GM21360 (cell line): ENCODE data around the gene PARD3.

Experiments used
- ATAC-seq: cut with Tn5 transposase; IDR thresholded peaks from one replicate; pipeline ENCODE4 v1.9.1; 2021; ENCODE audit warnings: mild to moderate bottlenecking, moderate library complexity; ENCODE audit not compliant: unreplicated experiment

PARD3 gene

DNA sequence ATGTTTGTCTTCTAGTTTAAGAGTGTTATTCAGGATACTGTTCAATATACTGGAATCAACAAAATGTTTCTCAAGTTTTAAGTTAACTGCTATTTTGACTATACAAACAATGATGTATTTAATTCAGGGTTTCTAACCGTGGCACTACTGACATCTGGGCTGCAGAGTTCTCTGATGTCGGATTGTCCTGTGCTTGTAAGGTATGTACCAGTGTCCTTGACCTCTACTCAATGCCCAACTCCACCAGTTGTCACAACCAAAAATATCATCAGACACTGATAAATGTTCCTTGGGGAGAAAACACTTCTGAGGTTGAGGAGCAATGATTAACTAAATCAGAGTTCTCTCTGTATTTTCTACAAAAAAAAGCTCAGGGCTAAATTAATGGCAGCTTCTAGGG lies 301.5 kb downstream of the PARD3 start:
- ATAC-seq = no peak

DNA sequence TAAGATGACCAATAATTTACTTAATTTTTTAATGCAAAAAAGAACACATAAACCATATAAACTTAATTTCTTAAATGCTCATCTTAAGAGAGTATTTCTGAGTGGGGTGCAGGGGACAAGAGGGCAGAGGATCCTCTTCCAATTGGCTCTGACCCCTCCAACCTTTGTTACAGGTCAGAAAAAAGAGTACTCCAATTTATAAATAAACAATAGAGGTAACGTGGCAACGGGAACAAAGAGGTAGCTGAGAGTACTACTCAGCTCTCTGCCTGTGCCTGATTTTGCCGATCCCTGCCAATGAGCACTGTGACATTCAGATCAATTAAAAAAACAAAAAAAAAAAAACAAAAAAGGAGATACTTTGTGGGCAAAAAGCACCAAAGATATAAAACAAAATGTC lies 307.9 kb downstream of the PARD3 start:
- no peak for ATAC-seq

DNA sequence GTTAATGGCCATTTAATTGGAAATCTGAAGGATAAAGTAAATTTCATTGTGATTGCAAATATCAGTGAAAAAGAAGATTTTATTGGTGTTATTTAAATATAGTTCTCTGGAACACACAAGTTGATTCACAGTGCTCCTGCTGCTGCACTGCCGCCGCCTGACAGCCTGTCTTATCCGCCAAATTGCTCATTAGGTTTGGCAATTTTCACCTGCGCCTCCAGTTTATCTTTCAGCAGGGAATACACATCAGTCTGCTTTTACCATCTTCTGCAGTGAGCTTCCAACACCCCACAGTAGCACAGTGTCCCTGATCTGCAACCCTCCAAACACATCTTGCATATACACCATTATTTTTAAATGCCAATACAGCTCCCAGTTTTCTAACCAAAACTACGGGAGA lies 308.3 kb downstream of the PARD3 start:
- no peak for ATAC-seq

DNA sequence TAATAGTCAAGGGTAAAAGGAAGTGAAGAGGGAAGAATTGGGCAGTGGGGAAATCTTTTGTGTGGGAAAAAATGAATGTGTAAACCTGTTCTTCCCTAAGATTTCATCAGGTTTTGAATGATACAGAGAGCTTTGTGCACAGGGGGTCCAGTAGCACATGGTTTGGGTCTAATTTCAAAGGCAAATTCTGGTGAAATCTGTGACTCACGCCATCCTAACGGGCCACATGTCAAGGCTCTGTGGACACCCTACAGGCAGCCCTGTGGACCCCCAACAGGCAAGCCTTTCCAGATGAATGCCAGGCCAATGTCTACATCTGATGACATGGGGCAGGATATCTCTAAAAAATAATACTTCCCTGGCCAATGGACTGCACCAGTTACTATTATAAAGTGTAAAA lies 309.8 kb downstream of the PARD3 start:
- no peak for ATAC-seq

DNA sequence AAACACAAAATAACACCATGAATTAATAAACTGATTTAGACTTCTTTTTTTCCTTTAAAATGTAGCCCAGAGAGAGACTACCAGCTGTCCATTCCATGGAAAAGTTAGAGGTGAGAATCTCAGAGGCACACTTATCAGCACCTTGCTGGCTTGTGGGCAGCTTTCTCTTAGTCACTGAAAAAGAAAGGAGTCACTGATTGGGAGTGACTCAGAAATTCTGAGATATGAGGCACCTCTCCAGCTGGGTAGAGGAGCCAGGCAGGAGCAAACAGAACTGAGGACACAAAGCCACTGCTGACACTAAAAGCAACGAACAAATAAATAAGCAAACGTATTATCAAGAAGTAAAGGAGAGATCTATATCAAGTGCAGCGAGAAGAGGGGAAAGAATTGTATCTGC lies 310.6 kb downstream of the PARD3 start:
- ATAC-seq = no peak

DNA sequence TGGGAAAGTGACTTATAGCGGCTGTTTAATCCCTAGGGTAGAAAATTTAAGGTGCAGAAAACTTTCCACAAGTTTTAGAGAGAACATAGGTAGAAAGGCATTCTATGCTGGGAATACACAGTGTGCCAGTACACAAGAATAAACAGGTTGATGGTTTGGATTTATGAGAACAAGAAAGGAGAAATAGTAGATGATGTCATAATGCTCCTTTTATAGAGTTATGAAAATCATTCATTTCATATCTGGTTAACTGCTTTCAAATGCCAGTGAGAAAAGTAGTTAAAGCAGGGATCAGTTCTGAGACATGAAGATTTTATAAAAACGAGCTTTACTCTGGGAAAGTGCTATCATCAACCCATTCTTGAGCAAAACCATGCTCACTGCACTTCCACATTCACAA lies 311.4 kb downstream of the PARD3 start:
- no peak for ATAC-seq

DNA sequence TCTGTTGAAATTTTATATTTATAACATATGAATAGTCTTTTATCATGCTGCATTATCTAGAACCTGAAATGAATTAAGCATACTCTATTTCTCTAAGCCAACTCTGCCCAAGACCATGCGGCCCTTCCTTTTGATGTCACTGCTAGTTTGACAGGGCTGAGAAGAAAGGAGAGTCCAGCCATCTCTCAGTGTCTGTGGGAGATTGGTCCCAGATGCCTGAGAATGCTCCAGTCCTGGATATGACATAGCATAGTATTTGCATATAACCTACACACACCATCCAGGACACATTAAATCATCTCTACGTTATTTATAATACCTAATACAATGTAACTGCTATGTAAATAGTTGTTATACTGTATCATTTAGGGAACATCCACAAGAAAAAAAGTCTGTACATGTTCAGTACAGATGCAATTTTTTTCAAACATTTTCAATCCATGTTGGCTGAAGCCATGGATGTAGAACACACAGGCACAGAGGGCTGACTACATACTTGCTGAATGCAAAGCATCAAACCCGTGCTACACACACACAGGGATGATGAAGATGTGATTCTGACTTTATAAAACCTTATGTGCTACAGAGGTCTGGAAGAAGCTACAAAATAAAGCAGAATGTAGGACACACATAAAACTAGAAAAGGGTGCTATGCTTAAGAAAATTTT lies 315.4 kb downstream of the PARD3 start:
- ATAC-seq = no peak

DNA sequence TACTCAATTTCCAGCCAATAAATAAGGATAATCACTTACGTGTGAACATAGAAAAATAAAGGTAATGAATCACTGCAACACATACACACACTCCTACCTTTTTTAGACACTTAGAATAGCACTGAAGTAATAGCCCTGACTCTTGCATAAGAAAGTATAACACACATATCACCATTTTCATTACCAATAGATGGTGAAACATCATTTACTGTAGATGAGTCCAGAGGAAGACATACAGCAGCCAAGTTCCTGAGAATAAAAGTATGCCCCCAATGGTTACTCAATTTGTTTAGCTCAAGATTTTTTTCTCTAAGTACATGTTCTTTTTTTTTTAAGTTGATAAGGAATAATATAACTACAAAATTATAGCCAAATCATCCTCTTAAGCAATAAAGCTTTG lies 316.3 kb downstream of the PARD3 start:
- ATAC-seq = no peak

DNA sequence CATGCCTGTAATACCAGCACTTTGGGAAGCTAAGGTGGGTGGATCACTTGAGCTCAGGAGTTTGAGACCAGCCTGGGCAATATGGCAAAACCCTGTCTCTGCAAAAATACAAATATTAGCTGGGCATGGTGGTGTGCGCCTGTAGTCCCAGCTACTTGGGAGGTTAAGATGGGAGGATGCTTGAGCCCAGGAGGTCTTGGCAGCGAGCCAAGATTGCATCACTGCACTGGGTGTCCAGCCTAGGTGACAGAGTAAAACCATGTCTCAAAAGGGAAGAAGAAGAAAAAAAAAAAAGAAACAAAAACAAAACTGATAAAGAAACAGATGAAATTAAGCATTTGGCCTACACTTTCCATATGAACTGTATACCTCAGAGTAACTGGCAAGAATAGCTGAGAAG lies 319.2 kb downstream of the PARD3 start:
- no peak for ATAC-seq

DNA sequence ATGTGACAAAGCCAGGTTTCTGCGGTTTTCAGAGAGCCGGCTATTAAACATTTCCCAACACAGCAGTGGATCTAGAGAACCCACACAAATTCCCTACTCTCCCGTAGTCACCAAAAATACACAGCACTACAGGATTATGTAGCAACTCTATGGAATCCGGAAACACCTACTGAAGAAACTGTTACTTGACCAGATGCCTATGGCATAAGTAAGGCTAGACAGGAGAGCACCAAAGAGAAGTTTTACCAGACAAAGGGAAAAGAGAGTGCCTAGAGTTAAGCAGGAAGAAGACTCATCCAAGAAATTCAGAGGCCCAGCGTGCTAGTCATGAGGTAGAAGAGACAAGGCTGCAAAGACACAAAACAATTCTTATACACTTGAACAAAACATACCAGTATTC lies 321.1 kb downstream of the PARD3 start:
- no peak for ATAC-seq

DNA sequence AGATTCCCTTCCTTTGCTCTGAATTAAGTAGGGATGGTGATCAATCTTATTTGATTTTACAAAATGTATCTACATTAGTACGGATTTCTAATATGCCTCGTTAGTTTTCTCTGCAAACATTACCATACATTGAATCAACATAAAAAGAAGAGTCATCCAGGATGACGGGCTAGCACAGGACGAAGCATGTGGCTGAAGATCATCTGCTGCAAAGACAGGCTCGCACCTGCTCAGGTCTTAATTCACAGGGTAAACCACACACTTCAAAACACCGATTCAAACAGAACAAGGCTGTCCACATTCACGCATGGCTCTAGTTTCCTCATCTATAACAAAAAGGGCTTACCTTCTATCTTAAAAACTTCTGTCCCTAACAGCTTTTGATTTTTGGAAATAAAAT lies 323.0 kb downstream of the PARD3 start:
- no peak for ATAC-seq

DNA sequence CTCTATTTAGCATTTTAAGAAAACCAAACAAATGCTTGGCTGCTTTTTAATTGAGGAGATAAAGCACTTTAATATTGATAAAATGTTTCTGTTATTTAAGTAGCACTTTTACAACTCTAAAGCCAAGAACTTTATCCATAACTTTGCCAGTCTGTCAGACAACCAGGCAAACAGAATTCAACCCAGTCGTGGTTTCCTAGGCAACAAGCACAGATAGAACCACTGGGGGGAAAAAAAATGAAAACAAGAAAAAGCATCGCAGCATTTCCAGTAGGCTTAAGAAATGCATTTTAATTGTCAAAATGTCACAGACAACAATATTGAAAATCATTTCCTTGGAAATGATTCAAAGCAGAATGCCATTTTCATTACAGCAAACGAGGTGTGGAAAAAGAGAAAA lies 323.4 kb downstream of the PARD3 start:
- ATAC-seq = no peak

DNA sequence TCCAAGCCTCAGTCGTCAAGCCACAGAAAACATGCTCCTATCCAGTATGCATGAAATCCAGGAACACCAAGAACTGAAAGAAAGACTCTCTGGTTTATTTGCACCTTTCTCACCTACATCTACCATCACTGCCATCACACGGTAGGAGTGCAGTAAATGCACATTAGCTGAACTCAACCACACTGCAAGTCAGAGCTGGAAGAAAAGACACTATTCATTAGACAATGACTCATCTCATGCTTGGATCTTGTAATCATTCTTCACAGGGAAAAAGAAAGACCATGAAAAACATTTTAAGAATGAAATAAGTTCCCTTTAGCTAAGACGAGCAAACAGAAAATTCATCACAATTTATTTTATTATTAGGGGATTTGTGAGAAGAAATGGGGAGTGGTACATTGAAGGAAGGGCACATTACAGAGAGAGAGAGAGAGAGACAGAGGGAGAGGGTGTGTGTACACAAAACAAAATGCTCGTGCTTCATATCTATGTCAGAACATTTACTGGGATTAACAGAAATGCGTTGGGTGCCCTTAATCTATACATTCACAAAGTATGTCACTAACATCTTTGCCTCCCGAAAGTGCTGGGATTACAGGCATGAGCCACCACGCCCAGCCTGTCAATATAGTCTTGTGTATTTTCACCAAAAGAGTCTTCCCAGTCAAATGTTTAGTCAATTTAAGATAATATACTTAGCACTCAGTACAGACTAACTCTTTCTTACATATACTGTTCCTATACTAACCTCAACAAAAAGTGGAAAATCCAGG lies 324.9 kb downstream of the PARD3 start:
- no peak for ATAC-seq

DNA sequence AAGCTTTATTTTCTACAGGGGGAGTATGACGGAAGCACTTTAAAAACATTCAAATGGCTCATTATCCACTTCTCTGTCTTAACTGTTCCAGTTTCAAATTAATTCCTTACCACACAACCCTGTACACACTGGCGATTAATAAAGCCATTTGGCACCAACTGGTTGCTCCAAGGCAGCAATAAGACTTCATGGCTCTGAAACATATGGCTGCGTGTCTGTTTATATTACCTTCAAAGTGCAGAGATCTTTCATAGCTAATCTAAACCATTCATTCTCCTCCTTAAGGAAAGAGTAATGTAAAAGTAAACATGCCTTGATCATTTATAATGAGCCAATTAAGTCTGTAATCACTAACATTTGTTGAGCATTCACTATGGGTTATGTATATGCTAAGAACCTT lies 325.7 kb downstream of the PARD3 start:
- ATAC-seq = no peak

DNA sequence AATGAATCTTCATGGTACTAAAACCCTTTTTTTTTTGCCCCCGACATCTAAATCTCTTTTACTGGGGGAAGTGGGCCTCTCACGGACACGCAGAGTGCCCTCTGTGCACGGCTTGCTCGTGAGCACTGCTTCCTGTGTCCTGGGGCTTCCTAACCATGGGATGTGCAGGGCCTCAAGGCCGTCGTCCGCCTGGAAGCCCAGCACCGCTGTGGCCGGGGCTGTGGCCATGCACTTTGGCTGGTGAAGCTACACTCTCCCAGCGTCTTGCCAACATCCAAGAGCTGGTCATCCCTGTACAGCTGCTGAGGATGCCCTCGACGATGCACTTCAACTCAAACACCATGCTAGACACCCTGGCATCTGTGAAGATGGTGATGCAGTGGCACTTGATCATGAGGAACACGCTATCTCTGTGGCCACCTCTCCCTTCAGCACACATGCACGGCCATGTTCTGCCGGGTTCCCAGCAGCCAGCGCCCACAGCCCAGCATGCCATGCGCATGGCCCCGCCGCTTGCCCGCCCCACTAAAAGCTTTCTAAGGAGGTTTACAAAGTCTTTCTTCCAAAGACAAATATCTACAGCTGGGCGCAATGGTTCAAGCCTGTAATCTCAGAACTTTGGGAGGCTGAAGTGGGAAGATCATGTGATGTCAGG lies 326.5 kb downstream of the PARD3 start:
- ATAC-seq = no peak

DNA sequence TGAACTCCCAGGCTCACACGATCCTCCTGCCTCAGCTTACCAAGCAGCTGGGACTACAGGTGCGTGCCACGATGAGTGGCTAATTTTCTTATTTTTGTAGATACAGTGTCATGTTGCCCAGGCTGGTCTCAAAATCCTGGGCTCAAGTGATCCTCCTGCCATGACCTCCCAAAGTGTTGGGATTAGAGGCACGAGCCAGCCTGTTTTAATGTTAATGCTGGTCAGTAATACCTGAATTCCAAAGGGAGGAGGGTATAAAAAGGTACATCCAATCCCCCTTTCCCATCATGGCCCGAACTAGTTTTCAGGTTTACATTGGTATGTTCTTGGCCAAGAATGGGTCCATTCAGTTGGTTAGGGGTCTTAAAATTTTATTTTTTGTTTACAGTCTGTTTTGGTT lies 329.1 kb downstream of the PARD3 start:
- no peak for ATAC-seq

DNA sequence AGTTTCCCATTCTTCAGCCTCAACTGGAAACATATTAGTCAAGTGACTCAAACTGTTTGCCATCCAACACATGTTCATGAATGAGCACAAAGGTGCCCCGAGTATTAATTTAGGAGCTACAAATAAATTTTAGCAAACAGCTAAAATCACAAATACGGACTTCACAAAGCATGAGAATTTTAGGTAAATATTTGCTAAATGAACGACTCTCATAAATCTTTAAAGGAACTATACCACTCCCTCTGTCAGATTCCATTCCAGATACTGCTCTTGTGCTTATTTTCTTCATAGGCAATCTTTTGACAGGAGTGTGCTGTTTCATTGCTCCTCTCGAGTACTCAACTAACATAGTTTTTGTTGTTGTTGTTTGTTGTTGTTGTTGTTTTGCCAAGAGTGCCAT lies 330.9 kb downstream of the PARD3 start:
- ATAC-seq = no peak

DNA sequence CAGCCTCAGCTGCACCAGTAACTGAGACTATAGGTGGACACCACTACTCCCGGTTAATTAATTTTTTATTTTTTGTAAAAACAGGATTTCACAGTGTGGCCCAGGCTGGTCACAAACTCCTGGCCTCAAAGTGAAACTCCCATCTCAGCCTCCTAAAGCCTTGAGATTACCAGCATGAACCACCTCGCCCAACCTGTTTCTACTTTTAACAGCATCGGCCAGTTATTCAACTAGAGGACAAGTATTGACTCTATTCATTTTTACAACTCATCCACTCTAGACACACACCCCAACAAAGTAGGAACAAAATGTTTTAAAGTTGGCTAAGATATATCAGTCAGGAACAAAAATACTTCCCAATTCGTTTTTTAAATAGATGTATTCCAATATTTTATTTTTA lies 334.8 kb downstream of the PARD3 start:
- no peak for ATAC-seq

DNA sequence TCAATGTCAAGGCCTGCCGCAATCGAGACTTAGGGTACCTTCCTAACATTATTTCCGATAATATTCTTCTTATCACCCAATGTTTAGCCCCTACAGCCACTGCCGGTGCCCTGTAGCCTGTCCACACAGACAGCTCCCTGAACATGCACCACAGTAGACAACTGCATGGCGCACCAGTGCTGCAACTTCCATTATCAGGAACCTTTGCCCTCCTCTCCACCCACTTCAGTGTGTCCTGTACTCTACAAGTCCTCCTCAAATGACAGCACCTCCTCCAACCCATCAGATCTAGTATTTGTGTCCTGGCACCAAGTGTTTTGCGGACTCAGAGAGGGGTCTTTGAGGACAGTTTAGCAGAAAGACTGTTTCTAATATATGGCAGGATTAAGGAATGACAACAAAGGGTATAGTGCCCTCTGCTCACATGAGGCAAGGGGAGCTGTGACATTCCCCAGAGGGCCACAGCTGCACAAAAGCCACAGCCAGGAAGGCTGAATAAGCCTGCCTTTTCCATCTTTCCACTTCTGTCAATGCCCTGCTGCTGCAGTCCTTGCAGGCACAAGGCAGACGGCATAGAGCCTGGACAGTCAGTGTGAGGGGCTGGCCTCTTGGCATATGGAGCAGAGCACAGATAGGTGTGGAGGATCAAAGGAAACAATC lies 335.4 kb downstream of the PARD3 start:
- ATAC-seq = no peak

DNA sequence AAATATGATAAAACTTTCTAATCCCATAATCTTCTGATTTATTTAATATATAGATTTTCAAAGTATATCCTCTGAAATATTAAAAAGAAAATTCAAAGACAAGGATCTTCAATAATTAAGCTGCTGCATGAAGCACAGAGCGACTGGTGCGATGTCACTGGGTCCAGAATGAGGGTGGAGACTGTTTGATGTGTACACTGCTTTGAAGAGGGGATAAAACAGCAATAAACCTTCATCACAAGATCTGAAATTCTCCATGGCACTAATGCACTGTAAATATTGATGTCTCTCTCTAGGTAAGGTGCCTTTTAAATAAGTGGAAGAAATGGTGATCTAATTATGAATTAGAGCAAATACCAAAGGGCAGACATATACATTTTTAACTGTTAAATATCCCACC lies 337.8 kb downstream of the PARD3 start:
- ATAC-seq = no peak

DNA sequence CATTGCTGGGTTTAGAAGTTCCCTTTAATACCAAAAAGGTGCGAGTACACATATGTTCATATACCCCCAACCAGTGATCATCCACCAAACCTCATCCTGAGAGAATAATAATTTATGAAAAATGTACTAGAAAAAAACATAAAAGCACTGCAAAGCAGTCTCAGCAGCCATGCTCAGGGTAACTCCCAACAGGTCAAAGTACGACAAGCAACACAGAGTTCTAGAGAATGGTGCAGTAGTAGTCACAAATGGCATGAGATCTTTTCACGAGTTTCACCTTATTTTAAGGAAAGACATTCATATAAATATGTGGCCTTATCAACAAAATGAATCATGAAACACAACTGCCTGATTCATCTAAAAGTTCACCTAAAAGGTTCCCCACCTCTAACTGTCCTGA lies 338.5 kb downstream of the PARD3 start:
- ATAC-seq = no peak

DNA sequence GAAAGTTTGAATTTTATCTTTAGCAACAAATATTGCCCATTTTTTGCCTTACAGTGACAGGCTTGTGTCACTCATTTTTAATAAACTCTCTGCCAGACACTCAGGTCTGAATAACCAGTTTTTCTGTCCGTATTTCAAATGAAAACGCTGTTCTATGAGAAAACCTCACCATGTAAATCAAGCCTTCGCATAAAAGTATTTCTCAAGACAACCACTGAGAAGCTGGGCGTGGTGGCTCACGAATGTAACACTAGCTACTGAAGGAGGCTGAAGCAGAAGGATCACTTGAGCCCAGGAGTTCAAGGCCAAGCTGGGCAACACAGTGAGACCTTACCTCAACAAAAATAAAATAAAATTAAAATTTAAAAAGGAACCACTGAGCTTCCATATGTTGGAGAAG lies 339.3 kb downstream of the PARD3 start:
- ATAC-seq = no peak
